Measurements from ENCODE around the gene CCDC157.

Gene CCDC157

GRCh38 chr22:30351226-30351625 lies 5.6 kb upstream of the CCDC157 start:
- DNase-seq (ENCODE audit: low read depth in 1 of 2, low spot score in 1 of 2) = no peak
- H3K27ac ChIP-seq (replicated peaks) = no peak overlapping the region
- H3K4me3 ChIP-seq (replicated peaks; ENCODE audit: insufficient read depth, low read length) = no peak overlapping the region
- H3K27me3 ChIP-seq (ENCODE audit: insufficient read depth, poor library complexity, severe bottlenecking) = no peaks in the 10 kb centered on the region
- TF ChIP-seq GABPA (IDR thresholded peaks at IDR 0.05; ENCODE audit: low read depth) (no peak), CTCF (IDR thresholded peaks at IDR 0.05; ENCODE audit: insufficient read depth, low read length) (no peak), SPI1 (IDR thresholded peaks at IDR 0.05; ENCODE audit: borderline replicate concordance, low read depth) (no peak), REST (IDR thresholded peaks at IDR 0.05; ENCODE audit: insufficient replicate concordance, low read depth) (no peak), POLR2AphosphoS5 (IDR thresholded peaks at IDR 0.05; ENCODE audit: low read depth) (no peak)

GRCh38 chr22:30354644-30355043 lies 2.2 kb upstream of the CCDC157 start:
- no peak overlapping the region for H3K27ac ChIP-seq (replicated peaks)
- DNase-seq (ENCODE audit: low read depth in 1 of 2, low spot score in 1 of 2) = no peak
- no peak overlapping the region for H3K4me3 ChIP-seq (replicated peaks; ENCODE audit: insufficient read depth, low read length)
- TF ChIP-seq REST (IDR thresholded peaks at IDR 0.05; ENCODE audit: insufficient replicate concordance, low read depth) (no peak), GABPA (IDR thresholded peaks at IDR 0.05; ENCODE audit: low read depth) (no peak), SPI1 (IDR thresholded peaks at IDR 0.05; ENCODE audit: borderline replicate concordance, low read depth) (no peak), CTCF (IDR thresholded peaks at IDR 0.05; ENCODE audit: insufficient read depth, low read length) (no peak), POLR2AphosphoS5 (IDR thresholded peaks at IDR 0.05; ENCODE audit: low read depth) (no peak)
- H3K27me3 ChIP-seq (ENCODE audit: insufficient read depth, poor library complexity, severe bottlenecking) = no peaks in the 10 kb centered on the region

- H3K27ac ChIP-seq (replicated peaks) = peak overlapping the region; percentile 97
Observed at GRCh38 chr22:30357236-30357570, 396 bp downstream of the CCDC157 start.

More at GRCh38 chr22:30357236-30357570, 396 bp downstream of the CCDC157 start:
- H3K4me3 ChIP-seq (replicated peaks; ENCODE audit: insufficient read depth, low read length) = peak overlapping the region; percentile 91
- no peaks in the 10 kb centered on the region for H3K27me3 ChIP-seq (ENCODE audit: insufficient read depth, poor library complexity, severe bottlenecking)
- TF ChIP-seq SPI1 (IDR thresholded peaks at IDR 0.05; ENCODE audit: borderline replicate concordance, low read depth) = no peak
- no peak for TF ChIP-seq GABPA (IDR thresholded peaks at IDR 0.05; ENCODE audit: low read depth)
- TF ChIP-seq CTCF (IDR thresholded peaks at IDR 0.05; ENCODE audit: insufficient read depth, low read length) = no peak
- no peak for TF ChIP-seq REST (IDR thresholded peaks at IDR 0.05; ENCODE audit: insufficient replicate concordance, low read depth)
- no peak for TF ChIP-seq POLR2AphosphoS5 (IDR thresholded peaks at IDR 0.05; ENCODE audit: low read depth)
- DNase-seq (ENCODE audit: low read depth in 1 of 2, low spot score in 1 of 2) = no peak
